CD4-positive, alpha-beta T cell treated with Interleukin-1 beta for 1 hour (primary cell): Measurements from ENCODE around the gene ARAP1.

ENCODE experiments used
- DNase-seq, 2 donors: peaks; one replicate each; pipeline ENCODE4 v3.0.0-alpha.2; 2020 to 2022

The ARAP1 gene

DNA sequence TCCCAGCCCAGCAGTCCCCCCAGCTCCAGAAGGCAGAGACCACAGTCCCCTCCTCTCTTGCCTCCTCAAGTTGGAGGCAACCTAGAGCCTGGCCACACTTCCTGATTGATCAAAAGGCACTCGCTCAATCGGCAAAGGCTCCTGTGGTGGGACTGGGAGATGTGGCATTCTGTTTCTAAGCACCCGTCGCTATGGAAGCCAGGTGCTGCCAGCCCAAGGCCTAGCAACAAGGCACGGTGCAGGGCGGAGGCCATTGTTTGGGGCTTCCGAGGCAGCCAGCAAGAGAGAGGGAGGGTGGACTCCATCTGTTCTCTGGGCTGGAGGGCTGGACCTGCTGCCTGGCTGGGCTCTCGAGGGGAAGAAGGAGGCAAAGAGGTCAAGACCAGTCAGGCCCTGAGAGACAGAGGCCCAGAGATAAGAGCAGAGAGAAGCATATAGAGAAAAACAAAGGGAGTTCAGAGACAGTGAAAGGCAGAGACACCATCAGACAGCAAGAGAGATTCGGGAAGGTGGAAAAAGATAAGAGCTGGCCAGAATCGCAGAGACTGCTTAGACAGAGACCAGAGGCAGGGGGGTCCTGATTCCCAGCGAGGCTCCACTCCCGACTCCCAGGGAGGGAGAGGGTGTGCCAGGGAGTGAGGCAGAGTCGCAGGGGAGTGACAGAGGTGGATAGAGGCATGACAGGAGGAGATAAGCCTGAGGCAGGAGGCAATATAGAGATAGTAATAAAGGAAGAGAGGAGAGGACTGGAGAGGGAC, 99.2 kb downstream of the ARAP1 start:
- no peak for DNase-seq

DNA sequence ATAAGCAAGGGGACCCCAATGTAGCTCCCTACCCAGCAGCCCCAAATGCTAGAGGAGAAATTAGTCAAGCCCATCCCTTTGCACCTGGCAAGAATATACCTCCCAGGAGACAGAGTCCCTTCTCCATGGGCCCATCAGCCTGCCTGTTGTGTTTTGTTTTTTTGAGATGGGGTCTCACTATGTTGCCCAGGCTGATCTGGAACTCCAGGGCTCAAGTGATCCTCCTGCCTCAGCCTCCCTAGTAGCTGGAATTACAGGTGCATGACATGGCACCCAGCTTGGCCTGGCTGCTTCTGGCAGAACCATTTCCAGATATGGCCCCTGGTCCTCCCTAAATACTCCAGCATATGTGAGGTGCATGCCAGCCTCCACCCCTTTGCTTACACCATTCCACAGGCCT, 100.1 kb downstream of the ARAP1 start:
- DNase-seq: no peak

GRCh38 chr11:72649215-72649976, 102.8 kb downstream of the ARAP1 start:
- no peak for DNase-seq

GRCh38 chr11:72648384-72649136, 103.6 kb downstream of the ARAP1 start:
- no peak for DNase-seq

GRCh38 chr11:72647882-72648281, 104.3 kb downstream of the ARAP1 start:
- no peak for DNase-seq

DNA sequence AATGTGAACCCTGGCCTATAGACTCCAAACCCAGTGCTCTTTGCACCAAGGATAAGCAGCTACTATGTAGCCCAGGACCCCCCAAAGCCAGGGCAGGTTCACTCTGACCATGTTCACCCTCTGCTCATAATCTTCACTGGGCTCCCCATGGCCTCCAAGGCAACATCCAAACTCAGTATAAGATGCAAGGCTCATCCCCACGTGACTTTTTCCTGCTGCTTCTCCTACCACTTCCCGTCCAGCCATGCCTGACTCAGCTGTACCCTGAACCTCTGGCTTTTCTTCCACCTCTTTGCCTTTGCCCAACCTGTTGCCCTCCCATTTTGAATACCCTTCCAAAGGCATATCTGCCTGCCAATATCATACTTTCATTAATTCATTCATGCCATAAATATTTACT, 105.7 kb downstream of the ARAP1 start:
- no peak for DNase-seq

DNA sequence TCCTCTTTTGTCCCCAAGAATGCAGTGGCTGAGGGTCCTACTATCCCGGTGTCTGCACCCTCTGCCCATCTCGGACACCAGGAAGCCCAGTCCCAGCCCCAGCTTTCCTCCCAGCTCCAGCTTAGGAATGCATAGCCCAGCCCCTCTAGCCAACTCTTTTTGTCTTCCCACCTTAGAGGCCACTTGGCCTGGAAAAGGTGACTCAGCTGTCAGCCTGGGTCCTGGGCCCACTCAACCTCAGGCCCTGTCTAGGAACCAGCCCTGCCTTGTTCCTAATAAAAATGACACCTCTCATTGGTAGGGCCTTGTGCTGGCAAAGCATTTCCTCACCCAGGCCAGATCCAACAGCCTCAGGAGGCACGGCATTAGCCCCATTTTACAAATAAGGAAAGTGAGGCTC, 106.2 kb downstream of the ARAP1 start:
- DNase-seq: no peak

GRCh38 chr11:72643547-72643946, 108.7 kb downstream of the ARAP1 start:
- DNase-seq: no peak

GRCh38 chr11:72642884-72643522, 109.2 kb downstream of the ARAP1 start:
- DNase-seq: peak; percentile 58 to 63

GRCh38 chr11:72642043-72642883, 109.9 kb downstream of the ARAP1 start:
- DNase-seq: peak in 1 of 2 donors; percentile 11

DNA sequence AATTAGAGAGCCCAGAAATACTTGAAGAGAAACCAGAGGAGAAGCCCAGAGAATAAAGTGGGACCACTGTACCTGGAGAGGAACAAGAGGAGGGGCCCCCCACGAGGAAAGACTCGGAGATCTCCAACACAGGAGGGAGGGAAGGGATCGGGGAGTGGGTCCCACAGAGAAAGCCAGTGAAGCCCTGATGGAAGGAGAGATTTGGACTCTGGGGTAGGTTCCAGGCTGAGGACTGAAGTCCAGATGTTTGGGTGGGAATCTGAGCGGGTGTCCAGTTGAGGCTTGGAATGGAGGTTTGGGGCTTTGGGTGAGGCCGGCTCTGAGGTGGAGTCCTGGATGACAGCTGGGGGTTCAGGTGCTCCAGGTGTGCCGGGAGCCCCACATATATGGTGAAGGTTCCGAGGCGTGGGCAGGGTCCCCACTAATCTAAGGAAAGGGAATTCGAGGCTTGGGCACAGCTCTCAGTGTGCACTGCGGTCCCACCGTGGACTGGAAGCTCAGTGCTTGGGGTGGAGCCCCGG, 110.6 kb downstream of the ARAP1 start:
- no peak for DNase-seq

DNA sequence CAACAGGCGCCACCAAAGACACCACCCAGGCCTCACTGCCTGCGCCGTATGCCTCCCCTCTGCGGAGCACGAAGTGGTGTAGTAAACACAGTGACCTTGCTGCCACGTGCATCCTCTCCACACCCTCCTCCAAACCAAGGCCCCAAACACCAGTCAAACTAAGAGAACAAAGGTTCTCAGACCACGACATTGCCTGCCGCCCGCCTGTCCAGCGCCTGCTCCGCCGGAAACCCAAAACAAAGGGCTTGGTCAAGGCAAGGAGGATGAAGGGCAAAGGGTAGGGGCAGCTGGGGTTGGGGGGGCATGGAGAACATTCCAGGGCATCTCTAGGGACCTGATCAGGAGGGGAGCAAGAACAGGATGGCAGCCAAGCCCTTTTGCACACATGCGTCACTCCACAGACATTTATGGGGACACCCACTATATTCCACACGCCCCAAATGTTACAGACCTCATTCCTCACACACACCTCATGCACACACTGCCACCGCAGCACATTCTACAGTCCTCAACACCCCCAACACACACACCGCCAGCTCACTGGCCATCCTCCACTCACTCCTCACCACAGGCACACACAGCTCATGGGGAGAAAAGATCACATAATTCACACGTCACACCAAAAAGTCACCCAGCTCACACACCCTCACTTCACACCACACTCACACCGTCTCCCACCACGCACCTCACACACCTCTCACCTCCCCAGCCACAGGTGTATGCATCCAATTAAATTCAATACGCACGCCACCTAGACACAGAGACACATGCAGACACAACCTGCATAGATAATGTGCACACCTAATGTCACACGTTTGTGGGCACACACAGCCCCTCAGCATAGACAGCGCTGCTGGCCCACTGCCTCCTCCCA, 112.5 kb downstream of the ARAP1 start:
- no peak for DNase-seq

DNA sequence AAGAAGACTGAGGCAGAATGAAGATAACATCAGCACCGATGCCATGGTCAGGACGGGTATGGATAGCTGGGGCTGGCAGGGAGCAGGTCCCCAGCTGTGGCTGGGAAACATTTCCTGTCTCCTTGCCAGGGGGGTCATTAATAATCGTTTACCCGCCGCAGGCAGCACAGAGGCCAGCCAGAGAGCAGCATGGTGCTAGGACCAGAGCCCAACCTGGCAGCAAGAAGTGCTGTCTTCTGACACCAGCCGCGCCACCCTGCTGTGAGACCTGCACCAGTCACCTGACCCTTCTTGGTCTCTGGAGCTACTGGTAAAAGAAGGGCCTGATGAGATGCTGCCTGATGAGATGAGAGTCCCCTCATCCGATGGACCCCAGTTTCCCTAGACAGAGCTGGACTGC, 114.3 kb downstream of the ARAP1 start:
- no peak for DNase-seq

GRCh38 chr11:72637198-72637597, 115.0 kb downstream of the ARAP1 start:
- DNase-seq: no peak

DNA sequence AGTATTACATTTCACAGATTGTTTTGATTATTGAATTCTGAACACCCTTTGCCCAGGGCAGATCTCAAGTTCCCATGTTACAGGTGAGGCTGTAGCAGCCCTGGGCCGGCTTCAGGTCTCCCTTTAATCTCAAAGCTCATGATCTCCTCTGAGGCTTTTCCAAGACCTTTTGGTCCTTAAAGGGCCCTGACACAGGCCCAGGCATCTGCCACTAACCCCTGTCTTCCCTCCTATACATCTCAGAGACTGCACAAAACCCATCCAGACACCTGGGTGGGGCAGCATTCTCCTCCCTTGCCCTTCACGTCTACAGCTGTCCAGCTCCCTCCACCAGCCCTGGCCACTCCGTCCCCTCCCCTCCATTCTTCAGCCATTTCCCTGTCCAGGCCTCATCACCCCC, 115.8 kb downstream of the ARAP1 start:
- no peak for DNase-seq

- no peak for DNase-seq
These were observed 116.3 kb downstream of the ARAP1 start for GRCh38 chr11:72635933-72636332.

GRCh38 chr11:72635309-72635915, 116.8 kb downstream of the ARAP1 start:
- DNase-seq: no peak
